Esophagus (tissue), 2 donors: ENCODE data around the gene MIPEP. TPM values are rescaled to one million over a fixed set of nuclear protein-coding genes. Genes with fewer than 3 reads are reported as not detected.
A peak's percentile ranks its signal among the peaks of the same experiment; 100 is the strongest.
"Not testable (repeated sequence)": the region's sequence is repeated elsewhere in the genome, so short reads cannot be mapped to it uniquely, and the experiment has no call there.

ENCODE experiments used
- H3K27ac ChIP-seq, 2 donors: one replicate each; pipeline ENCODE4 v1.5.1; 2013; ENCODE audit warnings: low read depth in 2 of 2, mild to moderate bottlenecking in 2 of 2, inconsistent platforms in 1 of 2, low read length in 1 of 2, moderate library complexity in 1 of 2
- H3K27me3 ChIP-seq, 2 donors: one replicate each; pipeline ENCODE4 v1.6.1; 2013; ENCODE audit warnings: low read length in 2 of 2, control low read depth in 1 of 2, mild to moderate bottlenecking in 1 of 2; ENCODE audit not compliant: insufficient read depth in 2 of 2, control insufficient read depth in 1 of 2
- H3K36me3 ChIP-seq, 2 donors: one replicate each; pipeline ENCODE4 v1.6.1; 2013; ENCODE audit warnings: low read length in 1 of 2; ENCODE audit not compliant: control insufficient read depth in 2 of 2, insufficient read depth in 2 of 2
- H3K4me1 ChIP-seq, 2 donors: one replicate each; pipeline ENCODE4 v1.6.1; 2013; ENCODE audit warnings: low read length in 1 of 2; ENCODE audit not compliant: control insufficient read depth in 2 of 2, insufficient read depth in 2 of 2
- H3K4me3 ChIP-seq, 2 donors: one replicate each; pipeline ENCODE4 v1.5.1; 2013; ENCODE audit warnings: low read length in 2 of 2, mild to moderate bottlenecking in 2 of 2, low read depth in 1 of 2, moderate library complexity in 1 of 2
- H3K9me3 ChIP-seq, 2 donors: one replicate each; pipeline ENCODE4 v1.6.1; 2013; ENCODE audit warnings: mild to moderate bottlenecking in 2 of 2, low read depth in 1 of 2, low read length in 1 of 2, moderate library complexity in 1 of 2; ENCODE audit not compliant: control insufficient read depth in 2 of 2, insufficient read depth in 1 of 2
- WGBS, 2 donors: extraction: QIAGEN DNeasy Blood & Tissue Kit; methylation state at CpG; one replicate each; pipeline ENCODE4 v1.1.7; 2013; 5-methylcytosine and 5-hydroxymethylcytosine counted together
- polyA plus RNA-seq, 2 donors: library from polyadenylated mRNA; stranded (reverse); fragments of 200-250 nt; gene quantifications; one replicate each; pipeline ENCODE4 v1.2.3, GENCODE V29; 2013
- donor health status: healthy with polysubstance abuse.
- donor health status: Bipolar disorder and iron deficiency.

Gene MIPEP
- polyA plus RNA-seq, 2 donors, result 16.3 to 16.7 TPM

- WGBS, 2 donors, result 96 to 97% methylated on average over 6 of the region's 6 CpGs
- no peaks in the 10 kb centered on the region for H3K27me3 ChIP-seq
Observed at GRCh38 chr13:23765531-23765930, 123.7 kb downstream of the MIPEP start.

GRCh38 chr13:23763318-23763717 is 125.9 kb downstream of the MIPEP start:
- no peaks in the 10 kb centered on the region for H3K4me1 ChIP-seq
- no peak overlapping the region for H3K4me3 ChIP-seq
- no peak overlapping the region for H3K27ac ChIP-seq
- 68 to 72% methylated on average over 3 of the region's 3 CpGs for WGBS, 2 donors
- H3K9me3 ChIP-seq, result no peaks in the 10 kb centered on the region
- no peaks in the 10 kb centered on the region for H3K27me3 ChIP-seq
- H3K36me3 ChIP-seq, result no peaks in the 10 kb centered on the region

More at GRCh38 chr13:23765531-23765930, 123.7 kb downstream of the MIPEP start:
- Histone ChIP-seq H3K36me3 (no peaks in the 10 kb centered on the region), H3K9me3 (no peaks in the 10 kb centered on the region), H3K4me3 (no peak overlapping the region), H3K27ac (no peak overlapping the region), H3K4me1 (no peaks in the 10 kb centered on the region)

GRCh38 chr13:23761760-23762159 is 127.4 kb downstream of the MIPEP start:
- not testable (repeated sequence) for H3K4me1 ChIP-seq, H3K36me3 ChIP-seq, H3K4me3 ChIP-seq, H3K9me3 ChIP-seq, H3K27me3 ChIP-seq, H3K27ac ChIP-seq
- 69 to 74% methylated on average over 8 of the region's 8 CpGs for whole genome bisulfite sequencing, 2 donors

- H3K27ac ChIP-seq, result no peak overlapping the region
- H3K9me3 ChIP-seq, result no peaks in the 10 kb centered on the region
- H3K27me3 ChIP-seq, result no peaks in the 10 kb centered on the region
- no peak overlapping the region for H3K4me3 ChIP-seq
- H3K4me1 ChIP-seq, result no peaks in the 10 kb centered on the region
- H3K36me3 ChIP-seq, result no peaks in the 10 kb centered on the region
- 94 to 95% methylated on average over 9 of the region's 9 CpGs for WGBS, 2 donors
Observed at GRCh38 chr13:23760000-23760399, 129.2 kb downstream of the MIPEP start.

- Histone ChIP-seq H3K4me1 (no peaks in the 10 kb centered on the region), H3K4me3 (no peak overlapping the region), H3K27me3 (no peaks in the 10 kb centered on the region), H3K9me3 (no peaks in the 10 kb centered on the region), H3K36me3 (no peaks in the 10 kb centered on the region), H3K27ac (peak overlapping the region in 1 of 2 donors; percentile 41)
- 86 to 88% methylated on average over 9 of the region's 9 CpGs for WGBS, 2 donors
Observed at GRCh38 chr13:23758798-23759527, 130.2 kb downstream of the MIPEP start.

- Histone ChIP-seq H3K4me3 (no peak overlapping the region), H3K27me3 (no peaks in the 10 kb centered on the region), H3K27ac (peak overlapping the region; percentile 29), H3K4me1 (peaks cover 0 to 2% of the 10 kb centered on the region in 2 donors), H3K36me3 (no peaks in the 10 kb centered on the region), H3K9me3 (no peaks in the 10 kb centered on the region)
- WGBS, 2 donors, result 33 to 49% methylated on average over 2 of the region's 2 CpGs
Observed at GRCh38 chr13:23754997-23755396, 134.2 kb downstream of the MIPEP start.

- H3K4me1 ChIP-seq, result peaks cover 0 to 4% of the 10 kb centered on the region in 2 donors
- no peak overlapping the region for H3K4me3 ChIP-seq
- H3K9me3 ChIP-seq, result no peaks in the 10 kb centered on the region
- WGBS, 2 donors, result 55 to 75% methylated on average over 6 of the region's 6 CpGs
- H3K27ac ChIP-seq, result peak overlapping the region in 1 of 2 donors; percentile 29
- H3K27me3 ChIP-seq, result no peaks in the 10 kb centered on the region
- no peaks in the 10 kb centered on the region for H3K36me3 ChIP-seq
Observed at GRCh38 chr13:23754506-23754905, 134.7 kb downstream of the MIPEP start.

- Histone ChIP-seq H3K9me3 (no peaks in the 10 kb centered on the region), H3K36me3 (no peaks in the 10 kb centered on the region), H3K4me3 (no peak overlapping the region), H3K27me3 (no peaks in the 10 kb centered on the region), H3K4me1 (peaks cover 0 to 4% of the 10 kb centered on the region in 2 donors), H3K27ac (peak overlapping the region; percentile 49 to 54)
- 32 to 40% methylated on average over 1 of the region's 1 CpG for WGBS, 2 donors
Observed at GRCh38 chr13:23753458-23753857, 135.7 kb downstream of the MIPEP start.

- Histone ChIP-seq H3K4me1 (peaks cover 0 to 4% of the 10 kb centered on the region in 2 donors), H3K9me3 (no peaks in the 10 kb centered on the region), H3K27me3 (no peaks in the 10 kb centered on the region), H3K4me3 (no peak overlapping the region), H3K36me3 (no peaks in the 10 kb centered on the region), H3K27ac (peak overlapping the region; percentile 14 to 49)
- WGBS, 2 donors, result 27 to 35% methylated on average over 1 of the region's 1 CpG
Observed at GRCh38 chr13:23752111-23753001, 136.8 kb downstream of the MIPEP start.
